Activated gamma-delta T cell treated with anti-CD3 and anti-CD28 coated beads, Interleukin-2, amount 50 U/mL, for 16 hours (primary cell): ENCODE results near the gene ECPAS.
"Not testable (repeated sequence)": the region's sequence is repeated elsewhere in the genome, so short reads cannot be mapped to it uniquely, and the experiment has no call there.

Experiments used
- DNase-seq: peaks from one replicate; pipeline ENCODE4 v3.0.0-alpha.2; 2020; ENCODE audit warnings: low read depth

Gene ECPAS

GRCh38 chr9:111477677-111478076 lies 6.5 kb downstream of the ECPAS start:
- DNase-seq, result no peak

GRCh38 chr9:111475195-111475594 lies 9.0 kb downstream of the ECPAS start:
- no peak for DNase-seq

- DNase-seq, result no peak
Measured at GRCh38 chr9:111474385-111474784, 9.8 kb downstream of the ECPAS start.

DNA sequence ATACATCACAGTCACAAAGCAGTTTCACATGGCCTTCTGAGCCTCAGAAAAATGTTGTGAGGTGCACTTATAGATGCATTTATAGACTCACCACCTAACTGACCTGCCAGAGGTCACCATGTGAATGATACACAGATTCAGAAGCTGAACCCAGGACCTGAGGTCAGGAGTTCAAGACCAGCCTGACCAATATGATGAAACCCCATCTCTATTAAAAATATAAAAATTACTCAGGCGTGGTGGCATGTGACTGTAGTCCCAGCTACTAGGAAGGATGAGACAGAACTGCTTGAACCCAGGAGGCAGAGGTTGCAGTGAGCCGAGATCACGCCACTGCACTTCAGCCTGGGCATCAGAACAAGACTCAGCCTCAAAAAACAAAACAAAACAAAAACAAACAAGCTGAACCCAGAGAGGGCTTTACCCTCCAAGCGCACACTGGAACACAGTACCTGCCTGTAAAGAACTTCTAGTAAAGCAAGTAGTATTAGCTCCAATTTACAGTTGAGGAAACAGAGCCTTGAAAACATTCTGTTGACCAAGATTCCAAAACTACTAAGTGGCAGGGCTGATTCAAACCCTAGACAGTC lies 16.3 kb downstream of the ECPAS start:
- no peak for DNase-seq

DNA sequence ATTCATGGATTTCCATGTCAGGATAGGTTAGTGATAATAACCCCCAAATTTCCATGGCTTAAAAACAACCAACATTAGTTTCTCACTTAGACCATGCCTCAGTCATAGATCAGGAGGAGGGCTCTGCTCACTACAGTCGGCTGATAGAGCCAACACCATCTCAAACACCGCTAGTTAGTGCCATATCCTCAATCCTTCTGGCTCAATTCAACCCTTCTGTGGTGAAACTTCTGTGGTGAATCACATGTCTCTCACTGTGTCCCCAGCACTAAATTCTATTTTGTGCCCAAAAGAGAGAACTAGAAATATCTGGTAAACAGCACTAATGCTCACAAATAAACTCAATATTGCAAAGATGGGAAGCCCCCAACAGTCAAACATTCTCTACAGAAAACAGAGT lies 21.1 kb downstream of the ECPAS start:
- DNase-seq, result no peak

GRCh38 chr9:111458139-111459009 lies 25.8 kb downstream of the ECPAS start:
- DNase-seq, result no peak

DNA sequence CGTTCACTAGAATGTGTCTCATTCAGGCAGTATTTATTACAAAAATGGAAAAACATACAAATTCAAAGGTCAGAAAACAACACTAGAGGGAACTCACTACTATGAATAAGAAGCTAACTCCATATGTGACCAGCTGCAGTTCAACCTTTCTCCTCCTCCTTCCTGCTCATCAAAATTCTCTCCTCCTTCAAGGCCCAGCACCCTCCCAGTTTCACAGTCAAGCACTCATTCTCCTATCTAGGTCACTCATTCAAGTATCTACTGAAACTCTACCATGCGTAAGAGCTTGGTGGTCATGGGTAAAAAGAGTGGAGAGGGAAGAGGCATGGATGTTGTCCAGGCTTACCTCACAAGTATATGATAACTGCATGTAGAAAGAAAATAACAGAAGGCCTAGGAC lies 27.7 kb downstream of the ECPAS start:
- no peak for DNase-seq

GRCh38 chr9:111455638-111456037 lies 28.5 kb downstream of the ECPAS start:
- no peak for DNase-seq

DNA sequence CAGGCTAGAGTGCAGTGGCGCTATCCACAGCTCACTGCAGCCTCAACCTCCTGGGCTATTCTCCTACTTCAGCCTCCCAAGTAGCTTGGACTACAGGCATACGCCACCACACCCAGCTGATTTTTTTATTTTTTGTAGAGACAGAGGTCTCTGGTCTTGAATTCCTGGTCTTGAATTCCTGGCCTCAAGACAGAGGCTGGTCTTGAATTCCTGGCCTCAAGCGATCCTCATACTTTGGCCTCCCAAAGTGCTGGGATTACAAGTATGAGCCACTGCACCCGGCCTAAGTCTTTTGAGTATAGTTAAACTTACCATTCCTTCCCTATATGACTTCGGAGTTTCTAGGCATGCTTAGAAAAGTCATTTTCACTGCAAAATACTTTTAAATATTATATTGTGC lies 29.4 kb downstream of the ECPAS start:
- no peak for DNase-seq

DNA sequence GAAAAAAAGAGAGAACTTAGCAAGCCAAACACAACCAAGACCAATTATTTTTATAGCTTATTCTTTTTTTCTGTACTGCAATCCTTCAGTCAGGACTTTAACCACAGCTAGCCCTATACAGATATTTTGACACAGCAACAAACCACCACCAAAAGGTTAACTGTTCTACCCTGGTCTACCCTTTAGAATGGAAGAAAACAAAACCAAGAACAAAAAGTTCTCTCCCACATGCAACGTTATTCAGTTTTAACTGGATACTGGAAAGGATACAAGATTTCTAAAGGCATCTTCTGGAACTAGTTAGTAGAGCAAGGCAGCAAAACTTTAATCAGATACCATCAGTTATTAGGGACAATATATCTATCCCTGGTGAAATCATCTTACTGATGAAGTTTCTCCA lies 32.6 kb downstream of the ECPAS start:
- DNase-seq, result no peak

GRCh38 chr9:111450124-111450523 lies 34.1 kb downstream of the ECPAS start:
- no peak for DNase-seq

DNA sequence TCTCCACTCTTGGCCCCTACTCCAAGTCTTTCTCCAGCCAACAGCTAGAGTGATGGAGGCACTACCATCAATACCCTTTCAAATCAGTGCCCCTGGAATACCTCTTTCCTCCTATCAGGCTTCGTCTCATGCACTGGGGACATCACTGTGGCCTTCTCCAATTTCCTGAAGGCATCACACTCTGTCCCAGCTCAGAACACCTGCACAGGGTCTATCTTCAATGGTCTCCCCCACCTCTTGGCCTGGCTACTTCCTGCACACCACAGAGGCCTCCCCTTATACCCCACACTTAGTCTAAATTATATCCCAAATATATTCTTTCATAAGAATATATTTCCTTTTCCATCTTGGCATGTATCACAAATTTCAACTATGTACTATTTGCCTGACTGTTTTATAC lies 34.5 kb downstream of the ECPAS start:
- DNase-seq, result no peak

GRCh38 chr9:111445799-111446198 lies 38.4 kb downstream of the ECPAS start:
- DNase-seq, result not testable (repeated sequence)

- no peak for DNase-seq
Measured at GRCh38 chr9:111443454-111443853, 40.7 kb downstream of the ECPAS start.

GRCh38 chr9:111442360-111443027 lies 41.7 kb downstream of the ECPAS start:
- DNase-seq, result no peak

GRCh38 chr9:111440226-111440625 lies 44.0 kb downstream of the ECPAS start:
- DNase-seq, result no peak

DNA sequence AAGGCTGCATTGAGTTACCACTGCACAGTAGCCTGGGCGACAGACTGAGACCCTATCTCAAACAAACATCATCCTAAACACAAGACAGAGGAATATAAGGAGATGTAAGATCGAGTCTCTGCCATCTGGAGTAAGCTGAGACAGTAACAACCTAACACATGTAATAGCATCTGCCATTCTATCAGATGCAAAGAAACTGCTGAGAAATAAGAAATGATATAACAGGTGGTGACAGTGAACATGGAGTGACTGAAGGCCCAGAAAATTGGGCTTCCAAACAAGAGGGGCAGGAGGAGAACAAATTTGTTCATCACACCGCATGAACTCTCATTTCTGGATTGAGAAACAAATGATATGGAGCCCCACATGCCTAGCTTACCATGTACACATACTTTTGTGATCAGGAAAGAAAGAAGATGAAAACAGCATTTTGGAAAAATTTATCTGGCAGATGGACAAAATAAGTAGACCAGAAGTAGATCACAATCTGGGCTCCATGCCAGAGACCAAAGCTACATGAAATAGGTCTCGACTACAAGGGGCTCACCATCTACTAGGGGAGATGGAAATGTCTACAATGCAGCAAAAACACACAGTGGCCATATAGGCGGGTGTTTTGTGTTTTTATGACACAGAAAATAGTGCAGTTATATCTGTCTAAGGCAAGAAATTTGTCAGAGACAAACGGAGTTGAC lies 45.5 kb downstream of the ECPAS start:
- no peak for DNase-seq

DNA sequence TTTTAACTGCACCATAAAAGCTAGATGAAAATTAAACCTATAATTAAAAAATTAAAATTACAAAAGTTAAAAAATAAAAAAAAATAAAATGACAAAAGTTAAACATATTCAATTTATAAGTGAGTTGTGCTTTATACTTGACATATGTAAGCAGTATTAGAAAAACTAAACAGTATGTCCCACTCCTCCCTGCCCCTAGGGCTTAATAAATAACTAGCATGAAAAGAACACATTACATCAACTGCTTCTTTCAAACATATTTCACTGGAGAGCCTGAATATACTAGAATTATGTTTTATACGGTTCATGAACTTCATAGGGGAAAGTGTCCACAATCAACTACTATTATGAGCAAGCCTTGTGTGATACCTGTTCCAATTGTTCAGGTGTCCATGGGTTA lies 47.6 kb downstream of the ECPAS start:
- no peak for DNase-seq

- no peak for DNase-seq
Measured at GRCh38 chr9:111433082-111433481, 51.1 kb downstream of the ECPAS start.

GRCh38 chr9:111431684-111432083 lies 52.5 kb downstream of the ECPAS start:
- DNase-seq, result no peak

GRCh38 chr9:111429175-111429574 lies 55.0 kb downstream of the ECPAS start:
- no peak for DNase-seq

GRCh38 chr9:111427186-111427585 lies 57.0 kb downstream of the ECPAS start:
- DNase-seq, result no peak

- no peak for DNase-seq
Measured at GRCh38 chr9:111423389-111423788, 60.8 kb downstream of the ECPAS start.
